Measurements from ENCODE around the gene KLK2. TPM values are rescaled to one million over a fixed set of nuclear protein-coding genes. Genes with fewer than 3 reads are reported as not detected.

The KLK2 gene
- total RNA-seq, 1 experiment from 2014 or later: not detected

DNA sequence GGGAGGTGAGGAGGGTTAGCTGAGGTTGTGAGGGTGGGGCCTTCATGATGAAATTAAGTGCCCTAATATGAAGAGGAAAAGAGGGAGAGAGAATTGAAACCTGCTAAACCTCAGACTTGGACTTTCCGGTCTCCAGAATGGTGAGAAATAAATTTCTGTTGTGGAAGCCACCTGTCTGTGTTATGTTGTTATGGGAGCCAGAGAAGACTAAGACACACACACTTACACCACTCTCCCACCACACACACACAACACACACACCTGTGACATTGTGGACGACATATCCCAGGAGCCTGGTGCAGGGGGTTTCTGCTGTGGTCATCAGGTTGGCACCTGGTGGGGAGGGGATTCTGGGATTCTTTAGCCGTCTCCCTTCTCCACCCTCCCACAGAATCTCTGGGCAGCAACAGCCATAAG is 24.0 kb downstream of the KLK2 start:
- ATAC-seq (no peak), DNase-seq (ENCODE audit: low read depth, low spot score) (no peak)
- TF ChIP-seq POLR2AphosphoS5 (IDR thresholded peaks at IDR 0.05; ENCODE audit: low read depth, low read length): no peak
- TF ChIP-seq TCF7L2 (IDR thresholded peaks at IDR 0.05; ENCODE audit: low read depth, low read length): no peak
- TF ChIP-seq, protein P1, sequence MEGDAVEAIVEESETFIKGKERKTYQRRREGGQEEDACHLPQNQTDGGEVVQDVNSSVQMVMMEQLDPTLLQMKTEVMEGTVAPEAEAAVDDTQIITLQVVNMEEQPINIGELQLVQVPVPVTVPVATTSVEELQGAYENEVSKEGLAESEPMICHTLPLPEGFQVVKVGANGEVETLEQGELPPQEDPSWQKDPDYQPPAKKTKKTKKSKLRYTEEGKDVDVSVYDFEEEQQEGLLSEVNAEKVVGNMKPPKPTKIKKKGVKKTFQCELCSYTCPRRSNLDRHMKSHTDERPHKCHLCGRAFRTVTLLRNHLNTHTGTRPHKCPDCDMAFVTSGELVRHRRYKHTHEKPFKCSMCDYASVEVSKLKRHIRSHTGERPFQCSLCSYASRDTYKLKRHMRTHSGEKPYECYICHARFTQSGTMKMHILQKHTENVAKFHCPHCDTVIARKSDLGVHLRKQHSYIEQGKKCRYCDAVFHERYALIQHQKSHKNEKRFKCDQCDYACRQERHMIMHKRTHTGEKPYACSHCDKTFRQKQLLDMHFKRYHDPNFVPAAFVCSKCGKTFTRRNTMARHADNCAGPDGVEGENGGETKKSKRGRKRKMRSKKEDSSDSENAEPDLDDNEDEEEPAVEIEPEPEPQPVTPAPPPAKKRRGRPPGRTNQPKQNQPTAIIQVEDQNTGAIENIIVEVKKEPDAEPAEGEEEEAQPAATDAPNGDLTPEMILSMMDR (IDR thresholded peaks at IDR 0.05): no peak
- TF ChIP-seq, protein P2, sequence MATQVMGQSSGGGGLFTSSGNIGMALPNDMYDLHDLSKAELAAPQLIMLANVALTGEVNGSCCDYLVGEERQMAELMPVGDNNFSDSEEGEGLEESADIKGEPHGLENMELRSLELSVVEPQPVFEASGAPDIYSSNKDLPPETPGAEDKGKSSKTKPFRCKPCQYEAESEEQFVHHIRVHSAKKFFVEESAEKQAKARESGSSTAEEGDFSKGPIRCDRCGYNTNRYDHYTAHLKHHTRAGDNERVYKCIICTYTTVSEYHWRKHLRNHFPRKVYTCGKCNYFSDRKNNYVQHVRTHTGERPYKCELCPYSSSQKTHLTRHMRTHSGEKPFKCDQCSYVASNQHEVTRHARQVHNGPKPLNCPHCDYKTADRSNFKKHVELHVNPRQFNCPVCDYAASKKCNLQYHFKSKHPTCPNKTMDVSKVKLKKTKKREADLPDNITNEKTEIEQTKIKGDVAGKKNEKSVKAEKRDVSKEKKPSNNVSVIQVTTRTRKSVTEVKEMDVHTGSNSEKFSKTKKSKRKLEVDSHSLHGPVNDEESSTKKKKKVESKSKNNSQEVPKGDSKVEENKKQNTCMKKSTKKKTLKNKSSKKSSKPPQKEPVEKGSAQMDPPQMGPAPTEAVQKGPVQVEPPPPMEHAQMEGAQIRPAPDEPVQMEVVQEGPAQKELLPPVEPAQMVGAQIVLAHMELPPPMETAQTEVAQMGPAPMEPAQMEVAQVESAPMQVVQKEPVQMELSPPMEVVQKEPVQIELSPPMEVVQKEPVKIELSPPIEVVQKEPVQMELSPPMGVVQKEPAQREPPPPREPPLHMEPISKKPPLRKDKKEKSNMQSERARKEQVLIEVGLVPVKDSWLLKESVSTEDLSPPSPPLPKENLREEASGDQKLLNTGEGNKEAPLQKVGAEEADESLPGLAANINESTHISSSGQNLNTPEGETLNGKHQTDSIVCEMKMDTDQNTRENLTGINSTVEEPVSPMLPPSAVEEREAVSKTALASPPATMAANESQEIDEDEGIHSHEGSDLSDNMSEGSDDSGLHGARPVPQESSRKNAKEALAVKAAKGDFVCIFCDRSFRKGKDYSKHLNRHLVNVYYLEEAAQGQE (IDR thresholded peaks at IDR 0.05; ENCODE audit: insufficient read depth in 1 of 2, low read depth in 2 of 2, low read length in 1 of 2): no peak
- no peak for TF ChIP-seq SIN3A (IDR thresholded peaks at IDR 0.05; ENCODE audit: borderline replicate concordance, insufficient read depth, low read depth, low read length)
- no TSS peak for BruUV-seq (replicated peaks)
- no peaks in the 10 kb centered on the region for H3K27me3 ChIP-seq (ENCODE audit: control insufficient read depth, insufficient read depth, low read length)
- no peak overlapping the region for H3K27ac ChIP-seq (ENCODE audit: low read length)
- H3K4me3 ChIP-seq (ENCODE audit: low read depth in 2 of 2, low read length in 2 of 2): no peak overlapping the region
- POLR2A ChIA-PET: no interaction called here
- H3K9me3 ChIP-seq (ENCODE audit: control insufficient read depth, insufficient read depth, low read depth, low read length): no peaks in the 10 kb centered on the region
- CTCF ChIA-PET: no interaction called here
- in situ Hi-C loops (cut with HindIII; ENCODE audit: low pct_unique_long_range_greater_than_20kb, low sequenced_read_pairs): no loop called here
- H3K36me3 ChIP-seq (ENCODE audit: control insufficient read depth, insufficient read depth, low read length): no peaks in the 10 kb centered on the region
- no peaks in the 10 kb centered on the region for H3K4me1 ChIP-seq (ENCODE audit: control insufficient read depth, insufficient read depth, low read length)
- intact Hi-C loops (cut with micrococcal nuclease; ENCODE audit: unreplicated experiment): no loop called here

DNA sequence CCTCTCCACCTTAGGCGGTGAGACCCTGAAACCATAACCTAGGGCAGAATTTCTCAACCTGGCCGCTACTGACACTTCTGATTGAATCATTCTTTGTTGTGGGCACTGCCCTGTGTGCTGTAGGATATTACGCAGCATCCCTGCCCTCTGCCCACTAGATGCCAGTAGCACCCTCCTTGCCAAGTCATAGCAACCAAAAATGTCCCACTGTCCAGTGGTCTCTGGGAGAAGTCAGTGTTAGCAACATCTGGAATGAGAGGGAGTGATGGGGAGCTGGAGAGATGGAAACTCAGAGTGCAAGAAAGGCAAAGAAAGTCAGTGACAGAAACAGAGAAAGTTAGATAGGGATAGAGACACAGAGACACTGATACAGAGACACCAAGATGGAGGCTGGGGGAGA is 24.4 kb downstream of the KLK2 start:
- in situ Hi-C loops (cut with HindIII; ENCODE audit: low pct_unique_long_range_greater_than_20kb, low sequenced_read_pairs): no loop called here
- H3K27ac ChIP-seq (ENCODE audit: low read length): no peak overlapping the region
- intact Hi-C loops (cut with micrococcal nuclease; ENCODE audit: unreplicated experiment): no loop called here

More for the DNA sequence above, 24.4 kb downstream of the KLK2 start:
- H3K9me3 ChIP-seq (ENCODE audit: control insufficient read depth, insufficient read depth, low read depth, low read length): no peaks in the 10 kb centered on the region
- ChIA-PET CTCF (no interaction called here), POLR2A (no interaction called here)
- no peaks in the 10 kb centered on the region for H3K27me3 ChIP-seq (ENCODE audit: control insufficient read depth, insufficient read depth, low read length)
- no peak overlapping the region for H3K4me3 ChIP-seq (ENCODE audit: low read depth in 2 of 2, low read length in 2 of 2)
- BruUV-seq (replicated peaks): no TSS peak
- no peak for TF ChIP-seq SIN3A (IDR thresholded peaks at IDR 0.05; ENCODE audit: borderline replicate concordance, insufficient read depth, low read depth, low read length)
- TF ChIP-seq POLR2AphosphoS5 (IDR thresholded peaks at IDR 0.05; ENCODE audit: low read depth, low read length): no peak
- TF ChIP-seq, protein P2 (IDR thresholded peaks at IDR 0.05; ENCODE audit: insufficient read depth in 1 of 2, low read depth in 2 of 2, low read length in 1 of 2): no peak
- TF ChIP-seq, protein P1 (IDR thresholded peaks at IDR 0.05): no peak
- TF ChIP-seq TCF7L2 (IDR thresholded peaks at IDR 0.05; ENCODE audit: low read depth, low read length): no peak
- no peak for ATAC-seq
- no peak for DNase-seq (ENCODE audit: low read depth, low spot score)
- no peaks in the 10 kb centered on the region for H3K4me1 ChIP-seq (ENCODE audit: control insufficient read depth, insufficient read depth, low read length)
- no peaks in the 10 kb centered on the region for H3K36me3 ChIP-seq (ENCODE audit: control insufficient read depth, insufficient read depth, low read length)

All from Panc1 (cell line).